ENCODE measurements around the gene UNC50.

DNA sequence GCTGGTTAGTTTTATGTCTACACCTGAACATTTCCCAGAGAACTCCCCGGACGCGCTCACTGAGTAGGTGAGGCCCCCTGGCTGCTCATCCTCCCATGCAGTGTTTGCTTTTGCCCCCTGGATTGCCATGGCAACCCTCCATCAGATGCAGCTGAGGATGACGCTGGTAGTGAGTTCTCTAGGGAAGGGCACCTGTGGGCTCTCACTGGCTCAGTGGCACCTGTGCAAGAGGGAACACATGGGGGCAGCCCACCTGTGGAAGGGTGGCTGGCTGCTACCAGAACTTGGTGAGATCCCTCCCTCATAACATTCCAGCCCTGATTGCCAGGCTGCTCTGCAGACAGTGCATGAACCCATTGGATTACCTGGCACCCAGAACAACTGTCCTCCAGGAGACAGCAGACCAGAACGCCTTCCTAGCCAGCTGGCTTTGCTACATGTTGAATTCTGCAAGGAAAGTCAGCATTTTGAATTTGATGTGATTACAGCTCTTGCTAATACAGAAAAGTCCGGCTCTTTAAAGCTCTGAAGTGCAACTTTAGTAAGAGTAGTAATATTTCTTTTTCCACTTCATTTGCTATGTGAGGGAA lies 21.7 kb upstream of the UNC50 start:
- TF ChIP-seq, protein P1, sequence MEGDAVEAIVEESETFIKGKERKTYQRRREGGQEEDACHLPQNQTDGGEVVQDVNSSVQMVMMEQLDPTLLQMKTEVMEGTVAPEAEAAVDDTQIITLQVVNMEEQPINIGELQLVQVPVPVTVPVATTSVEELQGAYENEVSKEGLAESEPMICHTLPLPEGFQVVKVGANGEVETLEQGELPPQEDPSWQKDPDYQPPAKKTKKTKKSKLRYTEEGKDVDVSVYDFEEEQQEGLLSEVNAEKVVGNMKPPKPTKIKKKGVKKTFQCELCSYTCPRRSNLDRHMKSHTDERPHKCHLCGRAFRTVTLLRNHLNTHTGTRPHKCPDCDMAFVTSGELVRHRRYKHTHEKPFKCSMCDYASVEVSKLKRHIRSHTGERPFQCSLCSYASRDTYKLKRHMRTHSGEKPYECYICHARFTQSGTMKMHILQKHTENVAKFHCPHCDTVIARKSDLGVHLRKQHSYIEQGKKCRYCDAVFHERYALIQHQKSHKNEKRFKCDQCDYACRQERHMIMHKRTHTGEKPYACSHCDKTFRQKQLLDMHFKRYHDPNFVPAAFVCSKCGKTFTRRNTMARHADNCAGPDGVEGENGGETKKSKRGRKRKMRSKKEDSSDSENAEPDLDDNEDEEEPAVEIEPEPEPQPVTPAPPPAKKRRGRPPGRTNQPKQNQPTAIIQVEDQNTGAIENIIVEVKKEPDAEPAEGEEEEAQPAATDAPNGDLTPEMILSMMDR (IDR thresholded peaks at IDR 0.05) = no peak
- TF ChIP-seq POLR2A (IDR thresholded peaks at IDR 0.05) = no peak
- TF ChIP-seq EP300 (IDR thresholded peaks at IDR 0.05) = no peak
